GM23338 (cell line): ENCODE data around the gene DCAKD. TPM values are rescaled to one million over a fixed set of nuclear protein-coding genes. Genes with fewer than 3 reads are reported as not detected.

Source experiments
- ATAC-seq: fragments of 200-7000 bp; cut with Tn5 transposase; 3 replicates; pipeline ENCODE4 v1.9.1; 2020
- DNase-seq: peaks from one replicate; pipeline ENCODE4 v3.0.0-alpha.2; 2015; ENCODE audit warnings: low spot score
- H2AFZ ChIP-seq: fragments of 200-600 bp; sonication (generic); 2 replicates; pipeline ENCODE4 v1.8.0; 2016; ENCODE audit warnings: antibody characterized with exemption, mild to moderate bottlenecking, moderate library complexity
- H3F3A ChIP-seq: fragments of 200-600 bp; sonication (generic); replicated peaks from 2 replicates; pipeline ENCODE4 v1.8.0; 2017; ENCODE audit warnings: antibody characterized with exemption, mixed run types, low read depth
- H3K27ac ChIP-seq: fragments of 200-600 bp; sonication (generic); 2 replicates; pipeline ENCODE4 v1.6.1; 2016; ENCODE audit warnings: low read depth
- H3K27me3 ChIP-seq: fragments of 200-600 bp; sonication (generic); 2 replicates; pipeline ENCODE4 v1.8.0; 2016; ENCODE audit warnings: mild to moderate bottlenecking, mixed run types, moderate library complexity; ENCODE audit not compliant: insufficient read depth
- H3K36me3 ChIP-seq: fragments of 200-600 bp; sonication (generic); 2 replicates; pipeline ENCODE4 v1.8.0; 2016; ENCODE audit warnings: mild to moderate bottlenecking; ENCODE audit not compliant: insufficient read depth
- H3K4me1 ChIP-seq: fragments of 200-600 bp; sonication (generic); 2 replicates; pipeline ENCODE4 v1.8.0; 2016; ENCODE audit warnings: mild to moderate bottlenecking, moderate library complexity; ENCODE audit not compliant: insufficient read depth
- H3K4me2 ChIP-seq: fragments of 200-600 bp; sonication (generic); 2 replicates; pipeline ENCODE4 v1.7.1; 2017; ENCODE audit warnings: mixed run types
- H3K4me3 ChIP-seq: fragments of 200-600 bp; sonication (generic); 2 replicates; pipeline ENCODE4 v1.6.1; 2016; ENCODE audit warnings: mixed run types
- H3K79me2 ChIP-seq: fragments of 200-600 bp; sonication (generic); replicated peaks from 2 replicates; pipeline ENCODE4 v1.8.0; 2017; ENCODE audit warnings: mild to moderate bottlenecking; ENCODE audit not compliant: insufficient read depth
- H3K9me2 ChIP-seq: fragments of 200-600 bp; sonication (generic); 2 replicates; pipeline ENCODE4 v1.8.0; 2017; ENCODE audit not compliant: insufficient read depth
- H4K20me1 ChIP-seq: fragments of 200-600 bp; sonication (generic); replicated peaks from 2 replicates; pipeline ENCODE4 v1.8.0; 2017; ENCODE audit warnings: mild to moderate bottlenecking; ENCODE audit not compliant: insufficient read depth
- H3K27ac Mint-ChIP-seq: 2 replicates; pipeline ENCODE4 v1.8.0; 2020; ENCODE audit warnings: inconsistent platforms, mild to moderate bottlenecking, moderate library complexity, mixed read lengths
- H3K27me3 Mint-ChIP-seq: 3 replicates; pipeline ENCODE4 v1.8.0; 2022; ENCODE audit warnings: low read depth, mild to moderate bottlenecking, moderate library complexity, mixed read lengths, inconsistent platforms; ENCODE audit not compliant: insufficient read depth, poor library complexity
- H3K36me3 Mint-ChIP-seq: 3 replicates; pipeline ENCODE4 v1.8.0; 2021; ENCODE audit warnings: low read depth, mild to moderate bottlenecking, inconsistent platforms, moderate library complexity, mixed read lengths
- H3K4me1 Mint-ChIP-seq: 3 replicates; pipeline ENCODE4 v1.8.0; 2020; ENCODE audit warnings: mild to moderate bottlenecking, inconsistent platforms, mixed read lengths
- H3K4me3 Mint-ChIP-seq: 3 replicates; pipeline ENCODE4 v1.8.0; 2021; ENCODE audit warnings: moderate library complexity, mild to moderate bottlenecking, inconsistent platforms, mixed read lengths
- H3K9me3 Mint-ChIP-seq: 3 replicates; pipeline ENCODE4 v1.8.0; 2020; ENCODE audit warnings: moderate library complexity, mild to moderate bottlenecking, inconsistent platforms, mixed read lengths
- CREB1 ChIP-seq: fragments of 250-450 bp; sonication (Bioruptor Pico); IDR thresholded peaks from 2 replicates; pipeline ENCODE4 v1.5.0; 2020; ENCODE audit warnings: low read depth, mild to moderate bottlenecking, moderate library complexity
- CTCF ChIP-seq, 2 experiments: fragments of 200-600 bp in 1 of 2; sonication (generic) in 1 of 2; conservative IDR thresholded peaks; 2 replicates each; pipeline versions ENCODE4 v1.5.1 to v1.6.1; 2016 to 2017; ENCODE audit warnings: antibody characterized with exemption in 2 of 2, low read depth in 2 of 2, mild to moderate bottlenecking in 2 of 2, moderate library complexity in 1 of 2
- ETS1 ChIP-seq: IDR thresholded peaks from 2 replicates; pipeline ENCODE4 v1.6.1; 2016; ENCODE audit warnings: antibody characterized with exemption
- EZH2 ChIP-seq: fragments of 200-600 bp; sonication (generic); IDR thresholded peaks from one replicate; pipeline ENCODE4 v1.8.0; 2017; ENCODE audit warnings: antibody characterized with exemption, mild to moderate bottlenecking, low read depth; ENCODE audit not compliant: unreplicated experiment
- EZH2phosphoT487 ChIP-seq: fragments of 200-600 bp; sonication (generic); IDR thresholded peaks from one replicate; pipeline ENCODE4 v1.8.1; 2018; ENCODE audit warnings: antibody characterized with exemption; ENCODE audit not compliant: unreplicated experiment
- JUNB ChIP-seq: IDR thresholded peaks from one replicate; pipeline ENCODE4 v1.6.1; 2016; ENCODE audit warnings: antibody characterized with exemption; ENCODE audit not compliant: unreplicated experiment
- NANOG ChIP-seq: IDR thresholded peaks from 2 replicates; pipeline ENCODE4 v1.6.1; 2016; ENCODE audit warnings: antibody characterized with exemption, borderline replicate concordance
- POLR2AphosphoS5 ChIP-seq: IDR thresholded peaks from 2 replicates; pipeline ENCODE4 v1.6.1; 2016; ENCODE audit warnings: antibody characterized with exemption, low read depth
- REST ChIP-seq: IDR thresholded peaks from one replicate; pipeline ENCODE4 v1.6.1; 2018; ENCODE audit warnings: antibody characterized with exemption; ENCODE audit not compliant: unreplicated experiment
- STAT1 ChIP-seq: IDR thresholded peaks from one replicate; pipeline ENCODE4 v1.6.1; 2016; ENCODE audit warnings: antibody characterized with exemption; ENCODE audit not compliant: unreplicated experiment
- ZNF114 ChIP-seq: fragments of 250-450 bp; sonication (Bioruptor Pico); IDR thresholded peaks from 2 replicates; pipeline ENCODE4 v1.5.0; 2020; ENCODE audit warnings: mild to moderate bottlenecking, moderate library complexity
- ZNF331 ChIP-seq: fragments of 250-450 bp; sonication (Bioruptor Pico); IDR thresholded peaks from 2 replicates; pipeline ENCODE4 v1.5.0; 2020; ENCODE audit warnings: low read depth, mild to moderate bottlenecking, moderate library complexity
- ZNF462 ChIP-seq: fragments of 250-450 bp; sonication (Bioruptor Pico); IDR thresholded peaks from 2 replicates; pipeline ENCODE4 v1.5.0; 2020; ENCODE audit warnings: mild to moderate bottlenecking, moderate library complexity
- polyA plus RNA-seq: library from polyadenylated mRNA; unstranded; fragments of >200 nt; fragmentation: Nextera tagmentation; extraction: Ambion mirVana; gene quantifications from 2 replicates; pipeline ENCODE4 v1.2.1, GENCODE V29; 2016
- total RNA-seq: library from RNA; depleted of rRNA; stranded (reverse); fragments of >200 nt; shearing (Covaris generic); gene quantifications from 2 replicates; pipeline ENCODE4 v1.2.3, GENCODE V29; 2014

DCAKD gene
- total and polyA plus RNA-seq, 2 experiments from 2014 or later = 23.7 to 57.2 TPM

- no peak for TF ChIP-seq CTCF (conservative IDR thresholded peaks at IDR 0.05; ENCODE audit: low read depth in 2 of 2)
- TF ChIP-seq CREB1 (CRISPR knock-in tag) = no peak
- no peak for TF ChIP-seq STAT1
- TF ChIP-seq EZH2 = no peak
- no peak for TF ChIP-seq JUNB
- no peak for TF ChIP-seq NANOG
- no peak for TF ChIP-seq REST
- no peak for TF ChIP-seq ETS1
- TF ChIP-seq POLR2AphosphoS5 = no peak
- TF ChIP-seq ZNF462 (CRISPR knock-in tag) = no peak
- no peak for TF ChIP-seq ZNF331 (CRISPR knock-in tag)
- TF ChIP-seq EZH2phosphoT487 = no peak
- no peak for TF ChIP-seq ZNF114 (CRISPR knock-in tag)
- Histone ChIP-seq H4K20me1 (peaks cover 22% of the 10 kb centered on the region; the same call in 1 of the 2 replicates), H3K9me2 (no peaks in the 10 kb centered on the region), H3K27ac (0 out of 2 replicates have a peak overlapping the region, but pooled peaks have one; percentile 9), H3F3A (peaks cover 8% of the 10 kb centered on the region; the same call in 1 of the 2 replicates), H3K79me2 (no peaks in the 10 kb centered on the region), H3K27me3 (no peaks in the 10 kb centered on the region), H3K4me2 (no peak overlapping the region), H3K36me3 (peaks cover 40% of the 10 kb centered on the region), H3K4me3 (no peak overlapping the region), H3K4me1 (no peaks in the 10 kb centered on the region), H2AFZ (no peak overlapping the region)
- peaks cover 82% of the 10 kb centered on the region for H3K36me3 Mint-ChIP-seq
- no peak for DNase-seq
- H3K27me3 Mint-ChIP-seq = no peaks in the 10 kb centered on the region
- peaks cover 8% of the 10 kb centered on the region for H3K4me1 Mint-ChIP-seq
- no peak overlapping the region for H3K27ac Mint-ChIP-seq
- ATAC-seq = no peak
- H3K9me3 Mint-ChIP-seq = no peaks in the 10 kb centered on the region
- no peak overlapping the region for H3K4me3 Mint-ChIP-seq
Measured at GRCh38 chr17:45091778-45092425, 40.5 kb upstream of the DCAKD start.
